GM11168 (cell line): ENCODE data around the gene SMARCC1.
"Not testable (repeated sequence)": the region's sequence is repeated elsewhere in the genome, so short reads cannot be mapped to it uniquely, and the experiment has no call there.

Experiments
- in situ Hi-C: fragments of 300-500 bp; cut with MboI; formaldehyde crosslinking; loops from one replicate; pipeline ENCODE4 v1.12.0; 2022; ENCODE audit warnings: low sequenced_read_pairs; ENCODE audit not compliant: unreplicated experiment

Gene SMARCC1

GRCh38 chr3:47772788-47773187 is 8.9 kb downstream of the SMARCC1 start:
- in situ Hi-C loops, result no loop called here

- in situ Hi-C loops, result no loop called here
These were observed 9.6 kb downstream of the SMARCC1 start for GRCh38 chr3:47772047-47772446.

- in situ Hi-C loops, result no loop called here
These were observed 15.5 kb downstream of the SMARCC1 start for GRCh38 chr3:47766186-47766585.

- in situ Hi-C loops, result no loop called here
These were observed 19.5 kb downstream of the SMARCC1 start for GRCh38 chr3:47762233-47762632.

- in situ Hi-C loops, result no loop called here
These were observed 20.6 kb downstream of the SMARCC1 start for GRCh38 chr3:47761046-47761445.

- in situ Hi-C loops, result not testable (repeated sequence)
These were observed 21.5 kb downstream of the SMARCC1 start for GRCh38 chr3:47760207-47760606.

- in situ Hi-C loops, result no loop called here
These were observed 23.2 kb downstream of the SMARCC1 start for GRCh38 chr3:47758261-47759025.

GRCh38 chr3:47752716-47753115 is 29.0 kb downstream of the SMARCC1 start:
- in situ Hi-C loops, result no loop called here

GRCh38 chr3:47750811-47751354 is 30.8 kb downstream of the SMARCC1 start:
- in situ Hi-C loops, result not testable (repeated sequence)

GRCh38 chr3:47747558-47747957 is 34.1 kb downstream of the SMARCC1 start:
- in situ Hi-C loops, result no loop called here

- in situ Hi-C loops, result no loop called here
These were observed 35.4 kb downstream of the SMARCC1 start for GRCh38 chr3:47746264-47746663.

GRCh38 chr3:47743855-47744254 is 37.8 kb downstream of the SMARCC1 start:
- in situ Hi-C loops, result no loop called here

GRCh38 chr3:47743352-47743751 is 38.3 kb downstream of the SMARCC1 start:
- in situ Hi-C loops, result not testable (repeated sequence)

- in situ Hi-C loops, result no loop called here
These were observed 39.8 kb downstream of the SMARCC1 start for GRCh38 chr3:47741925-47742324.

GRCh38 chr3:47732143-47732542 is 49.5 kb downstream of the SMARCC1 start:
- in situ Hi-C loops, result no loop called here

- in situ Hi-C loops, result no loop called here
These were observed 50.6 kb downstream of the SMARCC1 start for GRCh38 chr3:47731061-47731460.

GRCh38 chr3:47722859-47723258 is 58.8 kb downstream of the SMARCC1 start:
- in situ Hi-C loops, result no loop called here

- in situ Hi-C loops, result not testable (repeated sequence)
These were observed 64.2 kb downstream of the SMARCC1 start for GRCh38 chr3:47717448-47717847.

- in situ Hi-C loops, result no loop called here
These were observed 65.0 kb downstream of the SMARCC1 start for GRCh38 chr3:47716656-47717055.

- in situ Hi-C loops, result no loop called here
These were observed 65.8 kb downstream of the SMARCC1 start for GRCh38 chr3:47715928-47716327.

GRCh38 chr3:47714606-47715005 is 67.1 kb downstream of the SMARCC1 start:
- in situ Hi-C loops, result no loop called here

GRCh38 chr3:47713655-47714054 is 68.0 kb downstream of the SMARCC1 start:
- in situ Hi-C loops, result no loop called here
